Erythroblast (primary cell): ENCODE measurements around the gene DIP2C.

Source experiments
- GATA1 ChIP-seq: IDR thresholded peaks from 2 replicates; pipeline ENCODE4 v1.6.1; 2011; ENCODE audit warnings: low read depth, mild to moderate bottlenecking, control low read depth, low read length, moderate library complexity
- POLR2A ChIP-seq: IDR thresholded peaks from 2 replicates; pipeline ENCODE4 v1.6.1; 2011; ENCODE audit warnings: mild to moderate bottlenecking, low read length

- TF ChIP-seq POLR2A (no peak), GATA1 (no peak)
Measured at GRCh38 chr10:489330-489729, 200.1 kb downstream of the DIP2C start.
